GM10266 (cell line): ENCODE data around the gene ZNF345.

Experiments
- DNase-seq: peaks from one replicate; pipeline ENCODE4 v3.0.0; 2012; ENCODE audit errors: extremely low spot score
- CTCF ChIP-seq: IDR thresholded peaks from 2 replicates; pipeline ENCODE4 v1.5.1; 2012; ENCODE audit warnings: mild to moderate bottlenecking, low read depth; ENCODE audit not compliant: control insufficient read depth, insufficient read depth; ENCODE audit errors: missing control alignments

The ZNF345 gene

GRCh38 chr19:36918090-36918489 lies 67.4 kb downstream of the ZNF345 start:
- DNase-seq, result no peak
- TF ChIP-seq CTCF, result no peak
